Ovary (tissue), 3 donors: Measurements from ENCODE around the gene WNT11.

Source experiments
- EP300 ChIP-seq: sonication (generic); formaldehyde crosslinking; IDR thresholded peaks from one replicate; pipeline ENCODE4 v1.6.1; 2017; ENCODE audit warnings: antibody characterized with exemption
- TF ChIP-seq, protein P1 (sequence below), 3 donors: fragments of 450-650 bp in 2 of 3; fragments of 200-600 bp in 1 of 3; IDR thresholded peaks; one replicate each; pipeline versions ENCODE4 v1.5.1 to v1.8.0; 2016 to 2022; ENCODE audit warnings: antibody characterized with exemption in 3 of 3, mild to moderate bottlenecking in 1 of 3
- donor health status: DM: no; HTN: no; CAD: no.

DNA sequence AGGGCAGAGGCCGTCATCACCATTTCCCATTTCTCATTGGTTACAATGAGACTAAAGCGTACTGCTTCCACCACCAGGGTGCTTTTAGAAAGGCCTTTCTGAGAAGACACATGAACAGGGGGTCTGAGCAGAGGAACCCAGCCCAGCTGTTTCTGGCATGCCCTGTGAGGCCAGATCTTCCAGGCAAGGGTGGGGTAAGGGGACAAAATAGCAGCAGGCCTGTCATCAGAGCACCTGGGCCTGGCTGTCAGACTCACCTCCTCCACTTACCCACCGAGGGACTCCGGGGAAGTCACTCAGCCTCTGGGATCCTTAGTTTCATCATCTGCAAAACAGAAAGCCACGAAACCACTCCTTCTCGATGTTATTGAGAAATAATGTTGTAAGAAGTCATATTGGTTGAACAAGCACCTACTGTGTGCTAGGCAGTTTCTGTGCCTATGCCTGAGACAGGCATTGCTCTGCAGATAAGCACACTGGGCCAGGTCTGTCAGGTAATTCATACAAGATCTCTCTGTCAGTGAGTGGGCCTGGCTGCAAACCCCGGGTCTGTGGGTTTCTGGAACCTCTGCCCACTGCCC is 8.8 kb upstream of the WNT11 start:
- TF ChIP-seq, protein P1, sequence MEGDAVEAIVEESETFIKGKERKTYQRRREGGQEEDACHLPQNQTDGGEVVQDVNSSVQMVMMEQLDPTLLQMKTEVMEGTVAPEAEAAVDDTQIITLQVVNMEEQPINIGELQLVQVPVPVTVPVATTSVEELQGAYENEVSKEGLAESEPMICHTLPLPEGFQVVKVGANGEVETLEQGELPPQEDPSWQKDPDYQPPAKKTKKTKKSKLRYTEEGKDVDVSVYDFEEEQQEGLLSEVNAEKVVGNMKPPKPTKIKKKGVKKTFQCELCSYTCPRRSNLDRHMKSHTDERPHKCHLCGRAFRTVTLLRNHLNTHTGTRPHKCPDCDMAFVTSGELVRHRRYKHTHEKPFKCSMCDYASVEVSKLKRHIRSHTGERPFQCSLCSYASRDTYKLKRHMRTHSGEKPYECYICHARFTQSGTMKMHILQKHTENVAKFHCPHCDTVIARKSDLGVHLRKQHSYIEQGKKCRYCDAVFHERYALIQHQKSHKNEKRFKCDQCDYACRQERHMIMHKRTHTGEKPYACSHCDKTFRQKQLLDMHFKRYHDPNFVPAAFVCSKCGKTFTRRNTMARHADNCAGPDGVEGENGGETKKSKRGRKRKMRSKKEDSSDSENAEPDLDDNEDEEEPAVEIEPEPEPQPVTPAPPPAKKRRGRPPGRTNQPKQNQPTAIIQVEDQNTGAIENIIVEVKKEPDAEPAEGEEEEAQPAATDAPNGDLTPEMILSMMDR (IDR thresholded peaks at IDR 0.05), result no peak
- TF ChIP-seq EP300, result no peak
